Measurements from ENCODE around the gene NRG2.

Gene NRG2

GRCh38 chr5:139925650-139926640, 117.2 kb downstream of the NRG2 start:
- Histone ChIP-seq H3F3A (ENCODE audit: control insufficient read depth, insufficient read depth) (no peaks in the 10 kb centered on the region), H3K4me1 (ENCODE audit: control insufficient read depth, low read length) (no peaks in the 10 kb centered on the region), H3K4me3 (ENCODE audit: low read length) (no peak overlapping the region), H3K36me3 (ENCODE audit: control insufficient read depth, low read length) (no peaks in the 10 kb centered on the region), H3K4me2 (ENCODE audit: low read length) (no peak overlapping the region), H3K9me3 (ENCODE audit: control insufficient read depth, insufficient read depth, low read length) (no peaks in the 10 kb centered on the region; the same call in 1 of the 2 replicates), H3K79me2 (ENCODE audit: control insufficient read depth, low read length) (no peaks in the 10 kb centered on the region), H3K27me3 (ENCODE audit: control insufficient read depth, low read length) (peaks cover 44% of the 10 kb centered on the region), H3K27ac (ENCODE audit: low read depth, low read length) (no peak overlapping the region), H4K20me1 (ENCODE audit: control insufficient read depth, insufficient read depth, low read depth, low read length) (no peaks in the 10 kb centered on the region), H3K9me2 (replicated peaks; ENCODE audit: control insufficient read depth, low read length) (no peaks in the 10 kb centered on the region)
- TF ChIP-seq EZH2phosphoT487 (IDR thresholded peaks at IDR 0.05; ENCODE audit: borderline replicate concordance, low read length), result no peak

GRCh38 chr5:139925216-139925562, 117.9 kb downstream of the NRG2 start:
- Histone ChIP-seq H3K4me1 (ENCODE audit: control insufficient read depth, low read length) (no peaks in the 10 kb centered on the region), H3K4me2 (ENCODE audit: low read length) (no peak overlapping the region), H4K20me1 (ENCODE audit: control insufficient read depth, insufficient read depth, low read depth, low read length) (no peaks in the 10 kb centered on the region), H3K36me3 (ENCODE audit: control insufficient read depth, low read length) (no peaks in the 10 kb centered on the region), H3K27ac (ENCODE audit: low read depth, low read length) (no peak overlapping the region), H3K4me3 (ENCODE audit: low read length) (no peak overlapping the region), H3K9me2 (replicated peaks; ENCODE audit: control insufficient read depth, low read length) (no peaks in the 10 kb centered on the region), H3K27me3 (ENCODE audit: control insufficient read depth, low read length) (peaks cover 43% of the 10 kb centered on the region), H3K79me2 (ENCODE audit: control insufficient read depth, low read length) (no peaks in the 10 kb centered on the region), H3F3A (ENCODE audit: control insufficient read depth, insufficient read depth) (no peaks in the 10 kb centered on the region), H3K9me3 (ENCODE audit: control insufficient read depth, insufficient read depth, low read length) (no peaks in the 10 kb centered on the region)
- TF ChIP-seq EZH2phosphoT487 (IDR thresholded peaks at IDR 0.05; ENCODE audit: borderline replicate concordance, low read length) (no peak), CTCF (IDR thresholded peaks at IDR 0.05; ENCODE audit: low read depth, low read length, poor library complexity, severe bottlenecking) (no peak)

- no peaks in the 10 kb centered on the region for H3K36me3 ChIP-seq (ENCODE audit: control insufficient read depth, low read length)
- no peaks in the 10 kb centered on the region for H4K20me1 ChIP-seq (ENCODE audit: control insufficient read depth, insufficient read depth, low read depth, low read length)
- no peaks in the 10 kb centered on the region for H3K9me2 ChIP-seq (replicated peaks; ENCODE audit: control insufficient read depth, low read length)
- H3K4me3 ChIP-seq (ENCODE audit: low read length), result no peak overlapping the region
- no peaks in the 10 kb centered on the region for H3F3A ChIP-seq (ENCODE audit: control insufficient read depth, insufficient read depth)
- H3K4me1 ChIP-seq (ENCODE audit: control insufficient read depth, low read length), result no peaks in the 10 kb centered on the region
- H3K79me2 ChIP-seq (ENCODE audit: control insufficient read depth, low read length), result no peaks in the 10 kb centered on the region
- H3K9me3 ChIP-seq (ENCODE audit: control insufficient read depth, insufficient read depth, low read length), result no peaks in the 10 kb centered on the region
- no peak overlapping the region for H3K4me2 ChIP-seq (ENCODE audit: low read length)
- no peak overlapping the region for H3K27ac ChIP-seq (ENCODE audit: low read depth, low read length)
- H3K27me3 ChIP-seq (ENCODE audit: control insufficient read depth, low read length), result peaks cover 37% of the 10 kb centered on the region
- TF ChIP-seq EZH2phosphoT487 (IDR thresholded peaks at IDR 0.05; ENCODE audit: borderline replicate concordance, low read length) (no peak), CTCF (IDR thresholded peaks at IDR 0.05; ENCODE audit: low read depth, low read length, poor library complexity, severe bottlenecking) (no peak)
These were observed 118.5 kb downstream of the NRG2 start for GRCh38 chr5:139924294-139925215.
